GM19239 (cell line): Measurements from ENCODE around the gene JAG2.
"Not testable (repeated sequence)": the region's sequence is repeated elsewhere in the genome, so short reads cannot be mapped to it uniquely, and the experiment has no call there.

Source experiments
- DNase-seq: peaks from one replicate; pipeline ENCODE4 v3.0.0; 2011; ENCODE audit warnings: low spot score; ENCODE audit not compliant: insufficient read length
- FAIRE-seq: peaks from 2 replicates; lab custom pipeline; 2011; peaks lifted over from hg19 to GRCh38; lab: Jason Lieb, UNC

Gene JAG2

DNA sequence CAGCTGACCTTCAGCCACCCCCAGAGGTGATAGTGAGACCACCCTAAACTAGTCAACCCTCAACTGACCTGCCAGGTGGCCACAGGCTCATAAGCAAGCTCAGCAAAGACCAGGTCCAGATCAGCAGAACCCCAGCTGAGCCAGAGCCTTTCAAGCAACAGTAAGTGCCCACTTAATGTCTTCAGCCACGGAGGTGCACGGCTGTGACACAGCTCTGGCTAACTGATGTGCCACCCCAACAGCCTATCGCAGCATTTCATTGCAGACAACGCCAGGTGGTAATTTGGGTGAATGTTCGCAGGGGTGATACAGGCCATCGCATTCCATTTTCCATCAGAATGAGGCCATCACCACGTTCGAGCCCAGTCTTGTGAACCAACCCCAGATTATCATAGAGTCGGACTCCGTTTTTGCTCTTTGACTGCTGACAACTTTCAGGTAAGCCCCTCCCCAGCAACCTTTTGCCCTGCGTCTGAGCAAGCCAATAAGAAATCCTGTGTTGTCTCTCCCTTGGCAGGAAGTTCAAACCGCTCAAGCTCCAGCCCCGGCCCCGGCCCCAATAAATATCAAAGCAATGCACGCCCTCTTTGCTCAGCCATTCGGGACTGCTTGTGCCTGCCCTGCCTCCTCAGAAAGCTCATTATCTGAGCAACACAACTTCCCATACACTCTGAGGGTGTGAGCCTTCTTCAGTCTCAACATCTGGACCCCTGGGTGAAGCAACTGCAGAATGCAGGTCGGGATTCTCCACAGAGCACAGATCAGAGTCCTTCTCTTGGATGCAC lies 44.4 kb downstream of the JAG2 start:
- no peak for FAIRE-seq
- DNase-seq: no peak

DNA sequence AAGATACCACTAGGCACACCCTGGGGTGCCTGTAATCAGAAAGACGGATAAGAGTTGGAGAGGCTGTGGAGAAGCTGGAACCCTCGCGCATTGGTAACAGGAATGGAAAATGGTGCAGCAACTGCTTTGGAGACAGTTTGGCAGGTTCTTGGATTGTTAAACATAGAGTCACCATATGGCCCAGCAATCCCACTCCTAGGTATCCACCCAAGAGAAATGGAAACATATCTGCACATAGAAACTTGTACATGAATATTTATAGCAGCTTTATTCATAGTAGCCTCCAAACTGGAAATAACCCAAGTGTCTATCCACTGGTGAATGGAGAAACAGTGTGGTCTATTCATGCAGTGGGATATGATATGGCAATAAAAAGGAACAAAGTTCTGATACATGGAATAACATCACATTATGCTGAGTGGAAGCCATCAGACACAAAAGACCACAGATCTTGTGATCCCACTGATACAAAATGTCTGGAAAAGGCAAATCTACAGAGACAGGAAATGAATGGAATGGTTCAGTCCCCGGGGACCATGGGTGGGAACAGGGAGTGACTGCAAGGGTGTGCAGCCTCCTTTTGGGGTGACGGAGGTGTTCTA lies 45.4 kb downstream of the JAG2 start:
- FAIRE-seq (no peak), DNase-seq (no peak)

DNA sequence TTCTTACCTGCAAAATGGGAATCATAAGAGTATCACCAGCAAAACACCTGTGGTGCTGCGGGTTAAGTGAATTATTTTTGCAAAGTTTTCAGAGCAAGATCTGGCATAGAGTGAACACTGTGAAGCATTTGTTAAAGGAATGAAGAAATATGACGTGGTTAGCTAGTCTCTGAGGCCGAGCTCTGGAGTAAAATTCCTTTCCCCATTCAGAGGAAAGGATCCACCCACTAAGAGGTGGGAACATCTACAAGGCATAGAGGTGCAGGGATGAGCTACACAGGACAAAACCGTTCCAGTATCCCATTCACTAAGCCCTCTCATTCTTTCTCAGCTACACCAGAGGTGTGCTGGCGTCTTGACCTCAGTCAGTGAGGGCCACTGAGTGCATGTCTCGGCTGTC lies 48.5 kb downstream of the JAG2 start:
- no peak for DNase-seq
- FAIRE-seq: no peak

DNA sequence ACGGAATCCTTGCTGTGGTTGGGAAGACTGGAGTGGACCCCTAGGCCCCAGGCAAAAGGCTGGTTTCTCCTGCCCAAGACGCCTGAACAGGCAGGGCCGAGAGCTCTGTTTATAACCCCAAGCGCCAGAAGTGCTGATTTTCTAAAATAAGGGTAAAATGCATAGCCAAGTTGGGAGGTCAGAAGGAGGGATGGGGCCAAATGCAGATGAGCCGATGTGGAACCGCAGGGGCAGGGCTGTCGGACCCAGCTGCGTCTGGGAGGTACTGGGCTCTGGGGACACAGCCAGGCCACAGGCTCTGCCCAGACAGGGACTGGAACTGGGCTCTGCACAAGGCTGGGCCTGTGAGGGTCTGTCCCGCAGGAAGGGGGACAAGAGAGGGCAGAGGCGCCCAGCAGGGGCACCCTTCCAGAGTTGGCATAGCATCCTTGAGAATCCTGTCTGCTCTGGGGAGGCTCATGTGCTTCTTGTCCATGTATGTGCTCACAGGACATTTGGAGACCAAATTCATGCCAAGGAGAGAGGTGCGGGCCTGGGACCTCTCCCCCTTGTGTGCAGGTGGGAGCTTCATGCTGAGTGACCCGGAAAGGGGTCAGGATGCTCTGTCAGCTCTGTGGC lies 49.1 kb downstream of the JAG2 start:
- no peak for FAIRE-seq
- DNase-seq: no peak

DNA sequence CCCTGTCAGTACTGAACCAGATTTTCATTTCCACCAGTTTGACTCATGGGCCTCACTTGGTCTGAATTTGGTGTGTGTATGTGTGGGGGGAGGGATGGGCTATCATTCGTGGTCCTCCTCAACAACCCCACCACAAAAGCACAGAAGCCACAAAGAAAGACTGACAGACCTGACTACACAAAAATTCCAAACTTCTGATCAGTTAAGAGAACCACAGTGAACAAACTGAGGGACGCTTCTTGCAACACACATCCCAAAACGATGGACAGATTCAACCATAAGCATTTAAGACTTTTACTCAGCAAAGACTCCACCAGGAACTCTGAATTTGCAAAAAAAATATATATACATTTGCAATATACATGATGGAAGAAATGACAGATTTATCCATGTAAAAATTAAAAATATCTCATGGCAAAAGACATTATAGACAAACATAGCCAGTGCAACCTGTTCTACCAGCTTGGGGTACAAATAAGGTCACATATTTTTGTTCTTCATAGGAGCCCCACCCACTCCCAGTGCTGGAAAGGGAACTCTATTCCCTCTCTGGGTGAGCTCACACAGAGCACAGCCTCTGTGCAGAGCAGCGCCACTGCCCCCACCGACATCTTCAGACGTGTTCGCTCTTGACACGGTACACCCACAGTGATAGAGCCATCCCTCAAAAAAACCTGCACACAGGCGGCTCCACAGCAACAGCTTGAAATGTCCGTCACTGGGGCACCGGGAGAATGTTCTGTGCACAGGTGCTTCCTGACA lies 49.7 kb downstream of the JAG2 start:
- FAIRE-seq (no peak), DNase-seq (no peak)

DNA sequence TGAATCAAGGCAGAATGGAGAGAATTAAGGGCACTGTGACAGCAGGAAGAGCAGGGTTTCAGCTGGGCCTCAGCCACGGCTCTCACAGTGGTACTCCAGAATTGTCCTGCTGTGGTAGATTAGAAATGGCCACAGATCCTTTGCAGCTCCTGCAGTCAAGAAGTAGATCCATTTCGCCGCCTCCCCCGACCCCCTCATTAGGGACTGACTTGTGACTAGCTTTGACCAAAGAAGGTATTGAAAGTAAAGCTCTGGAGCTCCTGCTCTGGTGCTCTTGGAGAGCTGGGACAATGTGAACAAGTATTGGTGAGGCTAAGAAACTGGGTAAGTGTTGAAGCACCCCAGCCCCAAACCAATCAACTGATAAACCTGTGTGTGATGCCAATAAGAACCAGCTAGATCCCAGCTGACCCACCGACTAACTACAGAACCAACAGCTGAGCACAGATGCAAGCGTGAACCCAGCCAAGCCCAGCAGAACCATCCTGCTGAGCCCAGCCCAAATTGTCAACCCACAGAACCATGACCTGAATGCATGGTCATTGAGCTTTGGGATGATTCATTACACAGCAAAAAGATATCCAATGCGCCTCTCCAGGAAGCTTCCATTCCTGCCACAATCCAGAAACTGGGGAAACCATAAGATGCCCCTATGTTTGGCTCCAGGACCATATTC lies 50.7 kb downstream of the JAG2 start:
- no peak for FAIRE-seq
- DNase-seq: no peak

DNA sequence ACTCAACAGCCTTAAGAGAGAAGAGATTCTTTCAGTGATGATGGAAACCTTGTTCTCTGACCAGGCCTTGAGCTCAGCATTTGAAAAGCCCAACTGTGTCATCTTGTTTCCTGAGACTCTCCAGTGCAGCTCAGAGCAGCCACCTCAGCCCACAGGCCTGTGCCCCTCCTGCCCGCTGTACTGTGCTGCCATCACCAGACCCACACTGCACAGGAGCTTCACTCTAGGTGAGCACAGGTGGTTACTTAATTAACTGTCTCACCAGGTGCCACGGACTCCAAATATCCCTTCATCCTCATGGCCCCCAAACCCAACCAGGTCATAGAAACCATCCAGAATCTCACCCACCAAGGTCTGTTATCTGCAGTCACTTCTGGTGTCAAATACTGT lies 51.3 kb downstream of the JAG2 start:
- DNase-seq: no peak
- FAIRE-seq: no peak

DNA sequence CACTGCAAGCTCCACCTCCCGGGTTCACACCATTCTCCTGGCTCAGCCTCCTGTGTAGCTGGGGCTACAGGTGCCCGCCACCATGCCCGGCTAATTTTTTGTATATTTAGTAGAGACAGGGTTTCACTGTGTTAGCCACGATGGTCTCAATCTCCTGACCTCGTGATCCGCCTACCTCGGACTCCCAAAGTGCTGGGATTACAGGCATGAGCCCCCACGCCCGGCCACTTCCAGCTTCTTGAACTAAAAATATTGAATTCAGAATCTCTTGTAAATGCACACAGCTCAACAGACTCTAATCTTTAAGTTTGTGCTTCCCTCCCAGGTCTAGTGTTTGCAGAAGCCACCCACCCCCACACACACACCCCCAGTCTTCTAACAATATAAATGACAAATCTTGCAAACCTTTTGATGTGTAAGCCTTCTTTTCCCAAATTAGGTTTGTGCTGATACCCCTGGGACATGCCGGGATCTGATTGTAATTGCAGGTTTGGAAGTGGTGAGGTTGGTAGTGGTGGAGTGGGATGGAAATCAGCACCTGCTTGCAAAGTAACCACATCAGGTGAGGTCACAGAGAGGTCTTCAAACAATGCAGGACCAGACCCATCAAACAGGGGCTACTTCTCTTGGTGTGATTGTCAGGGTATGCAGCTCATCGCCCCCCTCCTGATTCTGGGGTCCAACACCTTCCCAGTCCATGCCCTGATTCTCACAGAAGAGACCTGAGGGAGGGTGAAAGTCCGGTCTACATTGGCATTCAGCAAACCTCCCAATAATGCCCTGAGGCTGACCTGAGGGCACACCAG lies 51.9 kb downstream of the JAG2 start:
- FAIRE-seq: no peak
- no peak for DNase-seq

DNA sequence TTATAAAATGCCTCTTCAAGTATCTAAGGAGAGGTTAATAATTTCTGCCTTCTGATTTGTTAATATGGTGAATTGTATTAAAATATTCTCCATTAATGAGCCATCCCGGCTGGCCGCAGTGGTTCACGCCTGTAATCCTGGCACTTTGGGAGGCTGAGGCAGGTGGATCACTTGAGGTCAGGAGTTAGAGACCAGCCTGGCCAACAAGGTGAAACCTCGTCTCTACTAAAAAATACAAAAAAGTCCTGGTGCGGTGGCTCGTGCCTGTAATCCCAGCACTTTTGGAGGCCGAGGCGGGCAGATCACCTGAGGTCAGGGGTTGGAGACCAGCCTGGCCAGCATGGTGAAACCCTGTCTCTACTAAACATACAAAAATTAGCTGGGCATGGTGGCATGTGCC lies 59.3 kb downstream of the JAG2 start:
- FAIRE-seq, DNase-seq: not testable (repeated sequence)

DNA sequence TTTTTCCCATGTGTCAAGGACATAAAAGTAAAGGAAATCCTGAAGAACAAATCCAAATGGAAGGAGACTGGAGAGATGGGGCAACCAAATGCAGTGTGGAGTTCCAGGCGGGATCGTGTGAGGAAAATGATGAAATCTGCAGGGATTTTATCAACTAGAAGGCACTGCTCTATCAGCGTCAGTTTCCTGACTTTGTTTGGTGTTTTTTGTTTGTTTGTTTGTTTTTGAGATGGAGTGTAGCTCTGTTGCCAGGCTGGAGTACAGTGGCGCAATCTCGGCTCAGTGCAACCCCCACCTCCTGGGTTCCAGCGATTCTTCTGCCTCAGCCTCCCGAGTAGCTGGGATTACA lies 60.1 kb downstream of the JAG2 start:
- DNase-seq (no peak), FAIRE-seq (no peak)

DNA sequence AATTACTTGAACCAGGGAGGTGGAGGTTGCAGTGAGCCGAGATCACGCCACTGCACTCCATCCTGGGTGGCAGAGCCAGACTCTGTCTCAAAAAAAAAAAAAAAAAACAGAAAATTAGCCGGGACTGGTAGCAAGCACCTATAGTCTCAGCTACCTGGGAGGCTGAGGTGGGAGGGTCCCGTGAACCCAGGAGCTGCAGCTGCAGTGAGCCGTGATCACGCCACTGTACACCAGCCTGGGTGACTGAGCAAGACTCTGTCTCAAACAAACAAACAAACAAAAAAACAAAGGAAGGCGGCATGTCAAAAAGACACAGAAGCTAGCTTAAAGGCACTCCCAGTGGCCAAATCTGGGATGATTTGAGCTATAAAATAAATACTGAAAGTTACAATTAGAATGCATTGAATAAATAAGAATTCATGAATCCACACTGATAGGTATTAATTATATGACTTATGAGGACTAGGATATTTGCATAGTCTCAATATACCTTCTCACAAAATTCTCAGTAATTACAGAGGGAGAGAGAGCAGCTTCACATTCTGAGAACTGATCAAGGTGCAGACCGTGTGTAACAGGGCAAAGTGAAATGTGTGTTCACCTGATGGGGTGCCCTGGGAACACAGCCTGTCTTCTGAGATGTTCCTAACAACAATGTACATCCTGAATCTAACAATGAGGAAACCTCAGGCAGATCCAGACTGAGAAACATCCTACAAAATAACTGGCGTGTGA lies 60.6 kb downstream of the JAG2 start:
- DNase-seq (no peak), FAIRE-seq (no peak)

DNA sequence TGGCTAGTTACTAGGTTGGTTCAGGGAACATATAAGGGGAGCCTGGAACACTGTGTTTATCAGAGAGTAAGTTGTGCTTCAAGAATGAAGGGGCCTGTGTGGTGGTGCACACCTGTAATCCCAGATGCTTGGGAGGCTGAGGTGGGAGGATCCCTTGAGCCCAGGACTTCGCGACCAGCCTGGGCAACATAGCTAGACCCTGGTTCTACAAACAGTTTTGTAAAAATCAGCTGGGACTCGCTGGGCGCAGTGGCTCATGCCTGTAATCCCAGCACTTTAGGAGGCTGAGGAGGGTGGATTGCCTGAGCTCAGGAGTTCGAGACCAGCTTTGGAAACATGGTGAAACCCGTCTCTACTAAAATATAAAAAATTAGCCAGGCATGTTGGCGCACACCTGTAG lies 61.2 kb downstream of the JAG2 start:
- FAIRE-seq: no peak
- no peak for DNase-seq

DNA sequence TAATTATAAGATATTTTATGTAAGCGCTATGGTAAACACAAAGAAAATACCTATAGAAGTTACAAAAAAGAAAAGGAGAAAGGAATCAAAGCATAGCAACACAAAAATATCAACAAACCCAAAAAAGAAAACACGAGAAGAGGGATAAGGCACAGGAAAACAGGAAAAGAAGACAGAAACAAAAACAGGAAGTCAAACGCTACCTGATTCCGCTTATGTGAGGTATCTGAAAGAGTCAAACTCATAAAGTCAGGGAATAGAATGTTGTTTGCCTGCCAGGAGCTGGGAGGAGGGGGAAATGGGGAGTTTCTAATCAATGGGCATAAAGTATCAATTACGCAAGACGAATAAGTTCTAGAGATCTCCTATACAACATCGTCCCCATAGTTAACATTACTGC lies 63.4 kb downstream of the JAG2 start:
- no peak for FAIRE-seq
- no peak for DNase-seq

DNA sequence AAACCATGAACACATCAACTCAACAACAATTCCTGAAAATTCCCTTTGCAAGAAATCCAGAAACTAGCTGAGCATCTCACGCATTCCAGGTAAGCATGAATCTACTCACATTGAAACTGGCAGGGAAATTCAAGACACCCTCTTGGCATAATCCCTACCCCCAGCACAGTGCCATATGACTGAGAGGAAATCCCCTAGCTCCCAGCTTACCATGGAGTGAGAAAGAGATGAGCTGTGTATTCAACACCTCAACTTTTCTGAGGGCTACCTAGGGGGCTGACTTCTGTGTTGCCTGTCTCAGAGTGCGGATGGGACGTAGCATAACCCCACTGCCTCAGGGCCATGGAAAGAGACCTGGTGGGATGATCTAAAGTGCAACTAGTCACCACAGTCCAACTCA lies 65.7 kb downstream of the JAG2 start:
- no peak for FAIRE-seq
- no peak for DNase-seq

DNA sequence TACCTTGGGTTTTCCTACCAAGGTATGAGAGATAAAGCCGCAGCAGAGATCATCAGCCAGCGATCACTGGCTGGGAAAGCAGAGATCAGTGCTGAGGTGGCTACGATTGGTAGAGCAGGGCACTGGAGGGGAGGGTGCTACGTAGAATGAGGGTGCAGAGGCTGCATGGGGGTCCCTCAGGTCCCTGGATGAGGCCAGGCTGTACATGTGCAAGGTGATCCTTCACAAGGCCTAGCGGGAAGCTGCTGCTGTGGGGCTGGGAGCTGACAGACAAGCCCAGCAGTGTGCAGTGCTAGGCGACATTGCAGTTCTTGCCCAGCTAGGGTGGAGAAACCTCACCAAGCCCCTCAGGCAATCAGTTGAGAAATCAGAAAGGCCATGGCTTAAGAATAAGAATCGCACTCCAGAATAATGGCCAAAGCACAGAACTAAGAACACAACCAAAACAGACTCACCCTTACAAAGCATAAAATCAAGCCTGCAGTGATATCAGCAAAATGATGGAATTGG lies 66.2 kb downstream of the JAG2 start:
- no peak for FAIRE-seq
- no peak for DNase-seq

DNA sequence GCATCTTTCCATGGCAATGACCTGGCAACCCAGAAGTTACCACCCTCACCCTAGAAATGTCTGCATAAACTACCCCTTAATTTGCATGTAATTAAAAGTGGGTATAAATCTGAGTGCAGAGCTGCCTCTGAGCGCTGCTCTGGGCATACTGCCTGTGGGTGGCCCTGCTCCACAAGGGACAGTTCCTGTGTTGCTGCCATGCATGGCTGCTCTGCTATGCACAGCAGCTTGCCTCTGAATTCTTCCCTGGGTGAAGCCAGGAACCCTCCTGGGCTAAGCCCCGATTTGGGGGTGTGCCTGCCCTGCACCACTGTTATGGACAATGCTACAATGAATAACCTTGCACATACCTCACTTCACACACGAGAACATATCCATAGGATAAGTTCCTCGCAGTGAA lies 67.7 kb downstream of the JAG2 start:
- FAIRE-seq: no peak
- DNase-seq: no peak

DNA sequence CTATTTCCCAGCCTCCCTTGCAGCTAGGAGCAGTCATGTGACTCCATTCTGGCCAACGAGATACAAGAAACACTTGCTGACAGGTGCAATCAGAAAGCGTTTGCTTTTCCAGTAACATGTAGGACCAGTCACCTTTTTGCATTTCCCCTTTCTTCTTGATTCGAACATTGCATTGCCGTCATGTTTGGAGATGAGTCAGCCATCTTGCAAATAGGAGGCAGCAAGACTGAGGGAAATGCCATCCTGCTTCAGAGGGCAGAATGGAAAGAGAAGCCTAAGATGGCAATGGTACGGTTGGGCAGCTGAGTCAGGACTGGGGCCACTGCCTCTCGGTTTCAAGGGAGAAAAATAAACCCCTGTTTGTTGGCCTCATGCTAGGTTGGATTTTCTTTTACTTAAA lies 68.8 kb downstream of the JAG2 start:
- FAIRE-seq: no peak
- DNase-seq: no peak

DNA sequence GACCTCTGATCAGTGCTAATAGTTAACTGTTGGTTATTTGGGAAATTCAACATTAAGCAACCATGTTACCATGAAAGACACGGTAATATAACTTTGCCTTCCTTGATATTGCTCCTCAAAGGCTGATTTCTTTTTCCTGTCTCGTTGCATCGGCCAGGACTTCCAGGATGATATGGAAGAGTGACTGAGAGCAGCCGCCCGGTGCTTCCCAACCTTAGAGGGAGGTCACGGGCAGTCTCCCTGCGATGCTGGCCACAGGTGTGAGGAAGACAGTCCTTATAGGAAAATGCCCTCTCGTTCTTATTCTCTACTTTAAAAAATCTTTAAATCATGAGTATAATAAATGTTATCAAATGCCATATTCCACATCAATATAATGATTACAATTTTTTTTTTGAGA lies 70.3 kb downstream of the JAG2 start:
- DNase-seq (no peak), FAIRE-seq (no peak)

DNA sequence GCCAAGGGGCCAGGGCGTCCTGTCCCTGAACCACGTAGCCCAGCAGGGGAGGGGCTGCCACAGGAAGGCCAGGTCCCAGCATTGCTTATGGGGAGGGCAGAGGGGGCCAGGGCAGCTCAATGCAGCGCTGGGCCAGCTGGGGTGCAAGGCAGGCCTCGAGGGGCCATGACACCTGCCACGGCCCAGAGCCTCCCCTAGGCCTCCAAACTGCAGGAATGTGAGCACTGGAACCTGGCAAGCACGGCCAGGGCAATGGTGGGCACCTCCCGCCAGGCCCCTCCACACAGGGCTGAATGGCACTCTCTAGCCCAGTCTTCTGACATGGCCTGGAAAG lies 70.8 kb downstream of the JAG2 start:
- DNase-seq: no peak
- no peak for FAIRE-seq
